GM21526 (cell line): ENCODE measurements around the gene MTMR6.
"Not testable (repeated sequence)": the region's sequence is repeated elsewhere in the genome, so short reads cannot be mapped to it uniquely, and the experiment has no call there.

Source experiments
- ATAC-seq: cut with Tn5 transposase; IDR thresholded peaks from one replicate; pipeline ENCODE4 v1.9.1; 2021; ENCODE audit warnings: moderate library complexity; ENCODE audit not compliant: unreplicated experiment, low FRiP score

The MTMR6 gene

DNA sequence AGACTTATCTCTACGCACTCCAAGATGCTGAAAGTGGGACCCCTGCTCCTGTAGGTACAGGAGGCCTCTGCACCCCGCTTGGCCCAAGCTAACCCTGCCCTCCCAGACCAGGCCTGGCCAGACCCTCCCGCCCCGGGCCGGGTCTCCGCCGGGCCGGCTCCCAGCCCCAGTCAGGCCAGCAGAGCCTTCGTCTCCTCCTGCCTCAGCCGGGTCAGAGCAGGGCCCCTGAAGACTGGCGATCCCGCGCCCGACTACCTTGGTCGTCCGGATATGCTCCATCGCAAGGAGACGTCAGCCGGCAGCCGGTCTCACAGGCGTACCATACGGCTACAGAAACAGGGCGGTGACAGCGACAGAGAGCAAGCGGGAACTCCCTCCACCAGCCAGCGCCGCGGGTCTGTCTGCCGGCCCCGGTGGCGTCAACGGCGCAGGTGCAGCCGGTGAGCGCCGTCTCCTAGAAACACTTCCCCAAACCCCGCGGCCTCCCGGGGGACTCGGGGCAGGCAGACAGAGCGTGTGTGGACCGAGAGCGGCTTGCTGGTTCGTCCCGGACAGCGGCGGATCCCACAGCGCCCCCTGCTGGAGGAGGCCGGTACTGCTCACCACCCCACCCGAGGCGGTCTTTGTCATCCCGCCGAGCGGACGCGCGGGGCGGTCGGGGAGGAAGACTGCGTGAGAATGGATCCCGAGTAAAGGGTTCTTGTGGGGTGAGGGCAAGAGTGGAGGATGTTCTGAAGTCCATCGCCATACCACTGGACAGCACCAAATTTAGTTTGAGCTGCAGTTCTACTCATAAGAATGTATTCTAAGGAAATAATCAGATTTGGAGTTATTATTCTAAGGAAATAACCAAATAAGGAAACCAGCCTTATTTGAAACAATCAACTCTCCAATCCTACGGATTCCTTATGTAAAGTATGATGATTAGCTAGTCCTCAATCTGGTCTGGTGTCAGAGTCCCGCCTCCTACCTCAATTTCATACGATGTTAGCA is at the start of gene MTMR6:
Gene MTMR6 (minus strand): TSS at position 520 of the 993 bp plus-strand sequence. CDS start 241 bp downstream, at position 279.
- peak; percentile 96 for ATAC-seq

DNA sequence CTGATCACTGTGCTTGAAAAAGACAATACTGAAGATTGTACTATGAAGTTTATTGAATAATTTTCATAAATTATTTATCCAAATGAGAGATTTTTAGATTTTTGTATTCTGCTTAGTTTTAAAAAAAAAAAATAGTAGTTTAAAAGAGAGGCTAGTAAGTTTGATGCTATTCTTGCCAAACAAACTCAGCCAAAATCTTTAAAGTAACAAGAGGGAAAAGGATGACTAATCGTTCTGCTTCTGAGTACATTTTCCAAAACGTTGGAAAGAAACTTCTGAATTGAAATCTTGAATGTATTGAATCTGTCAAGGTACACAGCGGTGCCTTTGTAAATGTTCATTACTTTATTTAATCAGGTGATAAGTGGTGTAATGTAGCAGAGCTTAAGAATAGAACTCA is 48.6 kb upstream of the MTMR6 start:
- ATAC-seq, result no peak

DNA sequence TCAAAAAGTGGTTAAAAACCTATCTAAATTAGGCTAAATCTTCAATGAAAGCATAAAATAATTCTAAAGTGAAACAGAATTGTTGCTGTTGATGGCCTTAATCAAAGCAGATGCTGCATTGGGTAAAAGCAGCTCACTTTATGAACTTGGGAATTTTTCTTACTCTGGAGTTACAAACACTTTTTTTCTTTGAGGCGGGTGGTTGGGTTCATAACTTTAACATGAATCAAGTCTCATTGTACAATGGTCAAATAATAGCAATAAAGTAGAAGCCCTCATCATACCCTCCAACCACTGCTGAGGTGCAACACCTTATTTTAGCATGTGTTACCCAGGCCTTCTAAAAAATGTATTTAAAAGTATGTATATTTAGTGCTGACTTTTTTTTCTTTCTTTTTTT is 43.3 kb upstream of the MTMR6 start:
- no peak for ATAC-seq

DNA sequence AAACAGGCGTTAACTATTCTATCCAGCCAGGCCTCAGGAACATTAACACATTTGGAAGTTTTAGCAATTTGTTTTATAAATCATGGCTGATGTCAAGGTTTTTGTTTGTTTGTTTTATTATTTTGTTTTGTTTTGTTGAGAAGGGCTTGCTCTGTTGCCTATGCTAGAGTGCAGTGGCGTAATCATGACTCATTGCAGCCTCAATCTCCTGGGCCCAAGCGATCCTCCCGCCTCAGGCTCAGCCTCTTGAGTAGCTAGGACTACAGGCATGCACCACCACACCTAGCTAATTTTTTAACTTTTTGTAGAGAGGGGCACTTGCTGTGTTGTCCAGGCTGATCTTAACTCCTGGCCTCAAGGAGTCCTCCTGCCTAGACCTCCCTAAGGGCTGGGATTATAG is 42.4 kb upstream of the MTMR6 start:
- ATAC-seq, result no peak

DNA sequence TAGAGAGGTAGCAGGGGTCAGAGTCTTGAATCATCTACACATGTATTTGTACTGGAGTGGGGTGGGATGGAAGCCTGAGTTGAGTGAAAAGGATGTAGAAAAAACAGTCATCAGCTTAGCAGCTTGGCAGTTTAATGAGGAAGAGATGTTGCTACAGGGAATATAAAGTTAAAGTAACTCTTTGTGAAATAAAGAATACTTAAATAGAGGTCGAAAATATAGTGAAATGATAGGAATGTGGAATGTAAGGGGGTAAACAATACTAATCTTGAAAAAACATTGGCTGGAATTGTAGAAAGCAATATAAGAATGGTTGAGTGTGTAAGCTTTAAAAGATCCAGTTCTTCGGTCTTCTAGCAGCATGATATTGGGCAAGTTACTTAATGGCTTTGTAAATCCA is 36.8 kb upstream of the MTMR6 start:
- ATAC-seq, result no peak

DNA sequence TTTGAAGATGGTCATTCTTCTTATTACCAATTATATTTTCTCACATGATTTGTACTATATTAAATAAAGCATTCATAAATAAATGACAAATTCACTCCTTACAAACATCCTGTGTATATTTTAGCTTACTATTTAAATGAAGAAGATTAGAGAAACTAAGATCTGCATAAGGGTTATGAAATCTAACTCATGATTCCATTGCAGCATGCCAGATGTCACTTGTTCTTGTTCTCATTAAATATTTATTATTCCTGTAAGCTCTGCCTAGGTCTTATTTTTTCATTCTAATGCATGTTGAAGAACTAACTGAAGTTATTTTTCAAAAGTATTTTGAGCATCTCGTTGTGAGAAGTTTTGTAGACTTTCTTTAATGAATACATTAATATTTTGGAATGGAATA is 32.5 kb upstream of the MTMR6 start:
- ATAC-seq, result no peak

DNA sequence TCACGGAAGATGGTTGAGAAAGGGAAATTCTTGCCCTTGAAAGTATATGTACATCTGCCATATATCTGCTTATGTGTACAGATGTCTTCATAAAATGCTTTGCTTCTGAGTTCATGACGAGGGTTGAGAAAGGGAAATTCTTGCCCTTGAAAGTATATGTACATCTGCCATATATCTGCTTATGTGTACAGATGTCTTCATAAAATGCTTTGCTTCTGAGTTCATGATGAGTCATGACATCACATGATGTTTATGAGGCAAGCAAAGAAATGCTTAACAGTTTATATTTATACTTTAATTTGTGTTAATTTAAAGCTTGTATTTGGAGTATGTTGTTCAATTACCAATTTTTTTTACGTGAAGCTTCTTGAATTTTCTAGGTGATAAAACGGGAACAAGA is 31.7 kb upstream of the MTMR6 start:
- ATAC-seq, result not testable (repeated sequence)

DNA sequence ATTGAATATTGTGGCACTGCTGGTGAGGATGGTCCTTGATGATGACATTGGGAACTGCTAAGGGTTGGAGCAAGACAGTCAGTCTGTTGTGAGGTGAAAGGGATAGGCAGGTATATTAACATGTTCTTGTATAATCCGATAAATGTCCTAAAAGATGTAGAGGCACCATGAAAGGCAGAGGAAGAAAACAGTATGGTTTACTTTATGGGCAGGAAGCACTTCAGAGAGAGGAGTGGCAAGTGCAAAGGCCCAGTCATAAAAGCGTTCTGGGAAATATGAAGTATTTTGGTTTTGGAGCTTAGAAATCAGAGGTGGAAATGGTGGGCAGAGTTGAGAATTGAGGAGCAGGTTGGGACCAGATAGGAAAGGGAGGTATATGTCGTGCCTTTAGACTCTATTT is 23.6 kb upstream of the MTMR6 start:
- ATAC-seq, result no peak

DNA sequence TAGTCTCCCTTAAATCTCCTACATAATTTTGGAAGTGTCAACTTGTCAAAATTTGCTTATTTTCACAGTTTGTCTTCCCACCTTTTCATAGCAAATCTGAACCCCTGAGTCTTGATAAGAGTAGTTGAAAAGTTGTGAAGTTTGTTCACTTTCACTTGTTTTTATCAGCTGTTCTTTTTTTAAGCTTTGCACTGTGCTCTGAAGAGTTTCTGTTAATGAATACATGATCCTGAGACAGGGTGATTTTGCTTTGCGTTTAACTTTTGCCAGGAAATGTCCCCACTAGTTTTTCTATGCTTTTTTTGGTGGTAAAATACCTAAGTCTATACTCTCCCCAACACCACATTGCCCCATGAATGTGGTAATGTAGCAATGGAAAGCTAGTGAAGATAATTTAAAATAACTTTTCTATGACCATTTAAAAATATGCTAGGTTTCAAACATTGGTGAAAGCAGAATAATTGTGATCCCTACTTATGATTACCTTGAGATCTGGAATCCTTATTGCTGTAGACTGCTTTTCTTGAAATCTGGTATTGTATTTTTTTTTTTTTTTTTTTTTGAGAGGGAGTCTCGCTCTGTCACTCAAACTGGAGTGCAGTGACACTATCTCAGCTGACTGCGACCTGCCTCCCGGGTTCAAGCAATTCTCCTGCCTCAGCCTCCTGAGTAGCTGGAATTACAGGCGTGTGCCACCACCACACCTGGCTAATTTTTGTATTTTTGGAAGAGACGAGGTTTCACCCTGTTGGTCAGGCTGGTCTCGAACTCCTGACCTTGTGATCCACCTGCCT is 19.6 kb upstream of the MTMR6 start:
- ATAC-seq, result no peak

DNA sequence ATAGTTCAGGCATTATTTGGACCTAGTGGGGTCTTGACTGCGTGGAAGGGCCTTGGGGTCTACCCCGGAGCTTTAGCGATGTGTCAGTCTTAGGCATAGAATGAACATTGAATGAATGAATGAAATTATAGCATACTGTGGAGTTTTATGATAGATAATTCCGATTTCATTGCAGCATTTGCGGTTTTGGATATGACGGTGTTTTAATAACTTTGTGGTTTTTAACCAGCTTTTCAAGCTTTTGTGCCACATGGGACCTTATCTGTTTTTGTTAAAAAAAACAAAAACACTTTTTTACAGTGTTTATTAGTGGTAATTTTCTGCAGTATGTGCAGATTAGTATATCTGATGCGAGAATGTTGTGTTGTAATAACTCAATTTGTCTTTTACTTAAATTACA is 14.8 kb upstream of the MTMR6 start:
- no peak for ATAC-seq

DNA sequence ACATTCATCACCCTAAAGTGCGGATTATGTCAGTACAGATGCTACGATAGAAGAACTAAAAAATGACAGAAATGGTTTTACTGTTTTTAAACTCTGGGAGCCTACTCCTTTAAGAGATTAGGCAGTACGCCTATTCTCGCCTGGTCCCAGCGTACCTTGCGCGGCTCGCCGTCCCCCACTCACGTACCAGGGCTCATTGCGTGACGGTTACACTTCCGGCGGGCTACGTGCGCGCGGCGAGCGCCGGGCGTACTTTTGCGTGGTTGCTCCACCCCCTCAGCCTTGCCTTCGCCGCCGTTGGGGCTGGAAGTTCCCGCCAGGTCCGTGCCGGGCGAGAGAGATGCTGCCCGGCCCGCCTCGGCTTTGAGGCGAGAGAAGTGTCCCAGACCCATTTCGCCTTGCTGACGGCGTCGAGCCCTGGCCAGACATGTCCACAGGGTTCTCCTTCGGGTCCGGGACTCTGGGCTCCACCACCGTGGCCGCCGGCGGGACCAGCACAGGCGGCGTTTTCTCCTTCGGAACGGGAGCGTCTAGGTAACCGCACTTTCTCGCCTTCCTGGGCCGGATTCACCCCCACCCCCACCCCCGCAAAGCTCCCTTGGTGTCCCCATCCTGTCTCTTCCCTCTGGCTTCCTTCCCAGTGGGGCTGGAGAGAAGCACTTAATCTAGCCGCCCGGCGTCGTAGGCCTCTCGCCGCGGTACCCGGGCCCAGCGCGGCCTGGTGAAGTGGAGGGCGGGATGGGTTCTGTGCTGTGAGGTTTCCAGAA is 14.2 kb upstream of the MTMR6 start, which contains the start of gene NUP58:
Gene NUP58 (plus strand): TSS at position 279 of the 767 bp plus-strand sequence. CDS start 149 bp downstream, at position 428.
- peak; percentile 97 for ATAC-seq

DNA sequence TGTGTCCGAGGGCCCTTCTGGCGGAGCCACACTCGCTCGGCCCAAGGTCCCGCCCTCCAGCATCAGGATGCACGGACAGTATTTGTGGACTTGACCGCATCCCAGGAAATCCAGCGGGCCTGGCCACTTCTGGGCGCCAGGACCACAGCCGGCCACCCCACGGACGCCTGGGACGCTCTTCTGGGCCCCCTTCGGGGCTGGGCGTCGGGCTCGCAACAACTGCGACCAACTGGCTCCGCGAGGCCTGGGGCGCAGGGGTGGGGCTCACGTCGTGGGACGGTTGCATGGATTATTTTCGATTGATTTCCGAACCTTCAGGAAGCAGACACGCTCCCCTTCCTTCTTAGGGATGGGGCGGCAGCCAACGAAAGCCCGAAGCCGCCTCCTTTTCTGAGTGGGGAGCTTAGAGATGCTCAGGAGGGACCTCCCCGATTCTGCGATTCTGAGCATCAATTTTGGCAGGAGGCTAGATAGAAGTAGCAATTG is 13.6 kb upstream of the MTMR6 start:
- ATAC-seq, result peak; percentile 14

DNA sequence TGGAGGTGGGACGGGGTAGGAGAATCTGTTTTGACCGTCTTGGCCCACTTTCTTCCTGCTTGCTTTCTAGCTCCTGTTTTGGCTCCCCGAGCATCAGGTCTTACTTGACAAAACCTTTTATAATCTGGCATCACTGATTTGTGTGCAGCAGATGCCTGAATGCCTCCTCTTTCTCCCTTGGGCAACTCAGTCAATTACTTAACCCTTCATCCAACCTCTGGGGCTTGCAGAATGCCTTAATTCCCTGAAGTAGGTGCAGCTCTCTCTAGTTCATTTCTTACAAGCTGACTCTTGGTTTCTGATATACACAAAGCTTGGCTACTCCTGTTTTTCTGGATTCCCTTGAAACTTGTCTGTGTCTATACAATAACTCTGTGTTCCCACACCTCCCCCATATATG is 8.4 kb upstream of the MTMR6 start:
- no peak for ATAC-seq

DNA sequence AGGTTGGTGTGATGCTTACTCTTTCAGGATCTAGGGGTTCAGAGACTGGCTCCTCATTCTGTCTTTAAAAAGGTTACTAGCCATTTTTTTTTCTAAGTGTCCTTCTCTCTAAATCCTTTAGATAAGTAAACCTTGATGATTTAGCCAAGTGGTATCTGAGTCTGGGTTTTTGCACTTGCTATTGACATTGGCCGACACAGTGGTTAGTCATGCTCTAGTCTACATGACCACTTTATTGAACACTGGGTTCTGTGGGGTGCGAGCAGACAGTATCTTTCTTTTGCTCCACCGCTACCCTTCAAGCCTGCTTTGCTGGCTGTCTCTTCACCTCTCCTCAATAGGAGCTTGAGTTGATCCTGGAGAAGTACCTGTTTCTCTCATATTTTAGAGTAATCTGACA is 7.9 kb upstream of the MTMR6 start:
- ATAC-seq, result no peak

DNA sequence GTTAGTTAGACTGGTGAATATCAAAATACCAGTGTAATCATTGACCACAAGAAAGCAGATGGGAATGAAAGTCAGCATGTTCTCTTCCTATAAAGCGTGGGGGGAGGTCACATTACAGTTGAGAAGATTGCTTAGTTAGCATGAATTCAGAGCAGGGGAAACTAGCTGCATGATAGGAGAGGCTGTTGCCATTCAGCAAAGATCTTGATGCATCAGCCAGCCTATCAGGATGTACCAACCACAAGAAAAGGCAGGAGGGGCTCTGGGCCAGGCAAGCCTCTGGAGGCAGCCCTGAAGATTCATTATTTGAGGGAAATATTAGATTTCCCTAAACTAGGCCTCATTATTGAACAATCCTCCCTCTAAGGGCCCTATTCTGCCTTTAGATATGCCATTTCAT is 5.0 kb upstream of the MTMR6 start:
- ATAC-seq, result no peak

DNA sequence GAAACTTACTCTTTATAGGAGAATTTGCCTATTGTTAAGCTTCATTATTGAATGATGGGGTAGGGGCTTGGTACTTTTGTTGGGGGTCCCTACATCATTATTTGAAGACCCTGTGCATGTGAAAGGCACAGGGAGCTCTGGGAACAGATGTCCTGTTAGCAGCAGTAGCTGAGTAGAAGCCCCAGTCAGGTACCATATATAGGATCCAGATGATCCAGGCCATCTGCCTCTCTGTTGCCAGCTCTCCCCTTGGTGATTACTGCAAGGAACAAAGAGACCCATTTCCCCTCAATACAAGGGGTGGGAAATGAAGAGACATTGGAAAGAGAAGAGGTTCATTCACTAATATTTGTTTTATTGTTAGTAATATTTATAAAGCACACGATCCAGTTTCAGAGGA is 4.4 kb upstream of the MTMR6 start:
- ATAC-seq, result no peak

DNA sequence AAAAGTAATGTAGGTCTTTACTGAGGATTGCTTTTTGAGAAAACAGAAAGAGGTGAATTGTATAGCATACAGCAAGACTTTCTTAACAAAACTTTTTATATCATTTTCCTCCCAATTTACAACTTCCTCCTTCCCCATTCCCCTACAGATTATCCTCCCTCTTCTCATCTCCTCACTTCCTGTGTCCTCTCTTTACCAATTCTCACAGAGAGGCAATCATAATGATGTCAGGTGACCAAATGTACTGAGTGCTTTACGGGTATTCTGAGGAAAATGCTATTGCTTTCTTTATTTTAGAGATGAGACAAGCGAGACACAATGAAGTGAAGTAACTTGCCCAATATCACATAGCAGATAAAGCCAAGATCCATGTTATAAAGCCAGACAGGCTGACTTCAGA is 1.7 kb upstream of the MTMR6 start:
- no peak for ATAC-seq

DNA sequence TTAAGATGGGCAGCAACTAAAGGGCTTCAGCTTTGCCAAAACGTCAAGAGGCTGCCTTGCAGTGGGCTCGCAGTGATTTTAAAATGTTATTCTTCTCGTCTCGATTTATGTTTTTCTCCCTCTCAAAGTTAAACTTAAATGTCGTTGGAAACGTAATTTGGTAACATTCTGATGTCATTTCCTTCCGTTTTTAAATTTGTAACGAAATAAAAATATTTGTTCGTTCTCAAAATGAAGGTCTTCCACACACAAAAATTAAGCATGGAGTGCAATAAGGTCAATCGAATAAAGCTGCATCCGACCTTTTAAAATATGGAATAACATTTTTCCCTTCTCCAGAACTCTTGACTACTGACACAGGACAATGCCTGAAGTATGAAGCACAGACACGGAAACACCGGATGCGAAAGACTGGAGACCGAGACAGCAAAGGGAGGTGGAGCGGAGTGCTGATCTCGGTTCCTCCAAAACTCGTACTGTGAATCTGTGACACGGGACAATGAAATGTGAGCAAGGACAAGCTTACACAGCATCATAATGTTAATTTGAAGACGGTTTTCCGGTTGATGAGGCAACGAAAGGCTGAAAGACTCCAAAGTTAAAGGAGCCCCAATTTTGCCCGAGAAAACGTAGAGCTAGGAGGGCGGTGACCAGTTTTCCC is 850 bp downstream of the MTMR6 start:
- ATAC-seq, result peak; percentile 30

DNA sequence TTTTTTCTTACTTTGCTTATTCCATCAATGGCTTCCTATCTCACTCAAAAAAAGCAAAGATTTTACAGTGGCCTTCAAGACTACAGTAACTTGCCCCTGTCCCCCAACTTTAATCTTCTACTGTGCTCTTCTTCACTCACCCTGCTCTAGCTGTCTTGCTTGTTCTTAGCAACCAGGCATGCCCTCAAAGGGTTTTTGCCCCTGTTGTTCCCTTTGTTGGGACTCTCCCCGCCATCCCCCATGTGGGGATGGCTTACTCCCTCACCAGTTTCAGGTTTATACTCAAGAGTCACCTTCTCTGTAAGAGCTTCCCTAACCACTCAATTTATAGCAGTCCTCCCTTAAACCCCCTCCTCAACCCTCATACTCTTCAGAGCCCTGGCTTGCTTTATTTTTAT is 5.4 kb downstream of the MTMR6 start:
- peak; percentile 25 for ATAC-seq
